Heart left ventricle (tissue), 16 donors: ENCODE data around the gene NNMT. TPM values are rescaled to one million over a fixed set of nuclear protein-coding genes. Genes with fewer than 3 reads are reported as not detected.

Source experiments
- ATAC-seq, 4 donors: fragments of 200-7000 bp; cut with Tn5 transposase; one replicate each; pipeline ENCODE4 v1.9.1; 2020 to 2022; ENCODE audit warnings: moderate library complexity in 4 of 4, mild to moderate bottlenecking in 3 of 4, moderate number of reproducible peaks in 1 of 4
- DNase-seq, 5 donors: peaks; one replicate each; pipeline ENCODE4 v3.0.0-alpha.2; 2020
- H3K27ac ChIP-seq, 12 donors: fragments of 200-600 bp; sonication (generic) in 4 of 12; one replicate each; pipeline versions ENCODE4 v1.5.0 to v1.8.0; 2016 to 2022; ENCODE audit warnings: mild to moderate bottlenecking in 2 of 12
- H3K27me3 ChIP-seq, 9 donors: fragments of 200-600 bp; sonication (generic) in 2 of 9; one replicate each; pipeline versions ENCODE4 v1.5.1 to v1.8.0; 2016 to 2022; ENCODE audit warnings: mild to moderate bottlenecking in 3 of 9
- H3K36me3 ChIP-seq, 9 donors: fragments of 200-600 bp; sonication (generic) in 2 of 9; one replicate each; pipeline versions ENCODE4 v1.5.0 to v1.8.0; 2018 to 2022; ENCODE audit warnings: mild to moderate bottlenecking in 2 of 9
- H3K4me1 ChIP-seq, 12 donors: fragments of 200-600 bp; sonication (generic) in 4 of 12; one replicate each; pipeline versions ENCODE4 v1.5.0 to v1.8.0; 2016 to 2022; ENCODE audit warnings: mild to moderate bottlenecking in 3 of 12
- H3K4me3 ChIP-seq, 12 donors: fragments of 200-600 bp; sonication (generic) in 4 of 12; one replicate each; pipeline versions ENCODE4 v1.5.0 to v1.8.0; 2017 to 2022; ENCODE audit warnings: mild to moderate bottlenecking in 9 of 12, moderate library complexity in 4 of 12
- H3K9me3 ChIP-seq, 12 donors: fragments of 200-600 bp; sonication (generic) in 4 of 12; one replicate each; pipeline versions ENCODE4 v1.5.0 to v1.8.0; 2016 to 2022; ENCODE audit warnings: mild to moderate bottlenecking in 1 of 12
- POLR2A ChIP-seq, 2 donors: fragments of 450-650 bp; IDR thresholded peaks; one replicate each; pipeline ENCODE4 v1.6.1; 2017; ENCODE audit warnings: antibody characterized with exemption in 2 of 2, mild to moderate bottlenecking in 2 of 2, moderate library complexity in 2 of 2
- WGBS, 4 donors: extraction: QIAGEN DNeasy Blood & Tissue Kit in 2 of 4; methylation state at CpG; one replicate each; pipeline versions ENCODE4 v1.1.5 to v1.1.7; 2013 to 2018; 5-methylcytosine and 5-hydroxymethylcytosine counted together
- intact Hi-C, 10 donors: fragments of 100-400 bp; cut with DNase I; formaldehyde crosslinking; loops; one replicate each; pipeline versions ENCODE4 v1.11.1 to v1.14.2; 2022
- polyA plus RNA-seq, 2 donors: library from polyadenylated mRNA; stranded (reverse); fragments of 200-250 nt; gene quantifications; one replicate each; pipeline ENCODE4 v1.2.3, GENCODE V29; 2013
- total RNA-seq, 9 donors: library from RNA; depleted of rRNA in 2 of 9; stranded (reverse); fragments of >200 nt in 2 of 9; fragmentation: NEBNext Ultra II Directional in 3 of 9; extraction: Animal tissue kit (Norgen Biotek cat#: 25700) in 3 of 9; gene quantifications; one replicate each; pipeline versions ENCODE4 v1.1.0 to v1.2.4, GENCODE V29; 2016 to 2023
- TF ChIP-seq, protein P1 (sequence below), 12 donors: fragments of 200-600 bp; sonication (generic) in 4 of 12; IDR thresholded peaks; one replicate each; pipeline versions ENCODE4 v1.5.0 to v1.8.0; 2018 to 2022; ENCODE audit warnings: antibody characterized with exemption in 12 of 12, mild to moderate bottlenecking in 5 of 12
- donor health status: ischemic (EF 13 %, LVEDD 7.1; RV severe dilation, severe dysfunction).
- donor health status: healthy with polysubstance abuse.
- donor health status: DM: no; HTN: yes; CAD: no.
- donor health status: DM: no; HTN: no; CAD: no.
- donor health status: ischemic (EF 25% LVEDD 6.9; RV normal size, moderate dysfunction).
- donor health status: ischemic (EF 25% LVEDD 5.7; RV mildly dilated, moderate dysfunction).
- donor health status: healthy.
- donor health status: DM: yes; HTN: yes; CAD: no.
- donor health status: ischemic (EF 35%, LVEDD 5.7; RV mildly dilated, moderate dysfunction).
- donor health status: nonischemic (EF 11% LVEDD 7.7; RV severe dilation, severe dysfunction).
- donor health status: DM: yes; HTN: yes; CAD: no.
- donor health status: PGD.
- donor health status: ischemic (EF 29% LVEDD 5.4; RV normal size, mild dysfunction).
- donor health status: nonischemic (EF 23%, LVEDD 6.1; RV moderate dilation, normal function).

The NNMT gene
- total and polyA plus RNA-seq, 11 donors = 12.4 to 146 (median 27.9) TPM

GRCh38 chr11:114342476-114342875 lies 46.3 kb downstream of the NNMT start:
- intact Hi-C loops = loop anchor here in 9 of 10 donors (5.0 to 10.0 kb wide), 12 partner anchors 52 to 1935 kb away; partner anchors contain the start of gene REXO2 (in 1 of the 9)
- WGBS, 4 donors = 87 to 98% (median 93%) methylated on average over 2 of the region's 2 CpGs
- H3K4me1 ChIP-seq = peaks cover 0 to 16% (median 7%) of the 10 kb centered on the region in 12 donors
- H3K4me3 ChIP-seq = no peak overlapping the region
- DNase-seq = no peak
- peaks cover 0 to 7% (median 0%) of the 10 kb centered on the region in 12 donors for H3K9me3 ChIP-seq
- no peaks in the 10 kb centered on the region for H3K27me3 ChIP-seq
- no peak for ATAC-seq
- H3K27ac ChIP-seq = no peak overlapping the region
- TF ChIP-seq POLR2A (IDR thresholded peaks at IDR 0.05) = no peak
- TF ChIP-seq, protein P1, sequence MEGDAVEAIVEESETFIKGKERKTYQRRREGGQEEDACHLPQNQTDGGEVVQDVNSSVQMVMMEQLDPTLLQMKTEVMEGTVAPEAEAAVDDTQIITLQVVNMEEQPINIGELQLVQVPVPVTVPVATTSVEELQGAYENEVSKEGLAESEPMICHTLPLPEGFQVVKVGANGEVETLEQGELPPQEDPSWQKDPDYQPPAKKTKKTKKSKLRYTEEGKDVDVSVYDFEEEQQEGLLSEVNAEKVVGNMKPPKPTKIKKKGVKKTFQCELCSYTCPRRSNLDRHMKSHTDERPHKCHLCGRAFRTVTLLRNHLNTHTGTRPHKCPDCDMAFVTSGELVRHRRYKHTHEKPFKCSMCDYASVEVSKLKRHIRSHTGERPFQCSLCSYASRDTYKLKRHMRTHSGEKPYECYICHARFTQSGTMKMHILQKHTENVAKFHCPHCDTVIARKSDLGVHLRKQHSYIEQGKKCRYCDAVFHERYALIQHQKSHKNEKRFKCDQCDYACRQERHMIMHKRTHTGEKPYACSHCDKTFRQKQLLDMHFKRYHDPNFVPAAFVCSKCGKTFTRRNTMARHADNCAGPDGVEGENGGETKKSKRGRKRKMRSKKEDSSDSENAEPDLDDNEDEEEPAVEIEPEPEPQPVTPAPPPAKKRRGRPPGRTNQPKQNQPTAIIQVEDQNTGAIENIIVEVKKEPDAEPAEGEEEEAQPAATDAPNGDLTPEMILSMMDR (IDR thresholded peaks at IDR 0.05) = no peak
- no peaks in the 10 kb centered on the region for H3K36me3 ChIP-seq

DNA sequence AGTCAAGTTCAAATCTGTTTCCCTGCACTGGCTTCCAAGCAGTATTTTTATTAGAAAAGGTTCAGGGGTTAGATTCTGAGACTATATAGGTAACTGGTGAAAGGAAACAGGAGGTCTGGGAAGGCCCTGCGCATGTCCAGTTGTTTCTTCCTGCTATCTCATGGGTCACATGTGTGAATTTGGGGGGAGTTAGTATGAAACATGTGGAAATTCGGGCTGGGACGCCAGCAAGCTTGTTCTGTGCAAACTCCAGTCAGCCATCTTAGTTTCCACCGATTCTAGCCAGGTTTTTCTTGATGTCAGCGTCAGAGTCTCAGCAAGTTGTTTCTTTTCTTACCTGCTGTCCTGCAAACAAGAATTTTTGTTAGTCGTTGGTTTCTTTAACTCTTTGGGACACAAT lies 46.8 kb downstream of the NNMT start:
- no peak for ATAC-seq
- WGBS, 4 donors = 85 to 87% (median 85%) methylated on average over 6 of the region's 6 CpGs
- Histone ChIP-seq H3K27ac (no peak overlapping the region), H3K4me3 (no peak overlapping the region), H3K4me1 (peaks cover 0 to 16% (median 7%) of the 10 kb centered on the region in 12 donors), H3K9me3 (peaks cover 0 to 7% (median 0%) of the 10 kb centered on the region in 12 donors), H3K27me3 (no peaks in the 10 kb centered on the region), H3K36me3 (no peaks in the 10 kb centered on the region)
- DNase-seq = no peak
- TF ChIP-seq, protein P1 (IDR thresholded peaks at IDR 0.05) = no peak
- TF ChIP-seq POLR2A (IDR thresholded peaks at IDR 0.05) = no peak
- intact Hi-C loops = loop anchor here in 9 of 10 donors (5.0 to 10.0 kb wide), 12 partner anchors 52 to 1934 kb away; partner anchors contain the start of gene REXO2 (in 1 of the 9)

DNA sequence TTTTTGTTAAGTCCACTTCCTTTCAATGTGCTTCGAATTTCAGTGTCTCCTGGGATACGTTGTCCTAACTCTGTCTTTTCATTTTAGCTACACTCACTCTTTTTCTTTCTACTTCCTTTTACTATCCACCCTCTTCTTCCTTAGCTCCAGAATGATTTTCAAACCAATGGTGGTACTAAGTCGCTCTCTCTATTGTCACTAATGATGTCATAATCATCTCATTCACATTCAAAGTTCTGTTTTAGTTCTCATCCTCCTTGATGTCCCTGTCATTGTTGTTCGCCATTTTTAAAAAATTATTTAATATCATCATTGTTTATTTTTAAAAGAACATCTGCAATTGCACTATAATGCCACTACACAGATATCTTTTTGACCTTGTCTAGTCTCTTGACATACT lies 47.3 kb downstream of the NNMT start:
- no peaks in the 10 kb centered on the region for H3K27me3 ChIP-seq
- WGBS, 4 donors = 71 to 79% (median 73%) methylated on average over 4 of the region's 4 CpGs

GRCh38 chr11:114344494-114344893 lies 48.3 kb downstream of the NNMT start:
- H3K4me1 ChIP-seq = peaks cover 0 to 16% (median 7%) of the 10 kb centered on the region in 12 donors
- DNase-seq (no peak), ATAC-seq (no peak)
- 66 to 76% (median 76%) methylated on average over 4 of the region's 4 CpGs for WGBS, 4 donors
- no peaks in the 10 kb centered on the region for H3K36me3 ChIP-seq
- no peaks in the 10 kb centered on the region for H3K27me3 ChIP-seq
- TF ChIP-seq, protein P1 (IDR thresholded peaks at IDR 0.05) = no peak
- no peak for TF ChIP-seq POLR2A (IDR thresholded peaks at IDR 0.05)
- peaks cover 0 to 7% (median 0%) of the 10 kb centered on the region in 12 donors for H3K9me3 ChIP-seq
- no peak overlapping the region for H3K4me3 ChIP-seq
- no peak overlapping the region for H3K27ac ChIP-seq
- intact Hi-C loops = loop anchor here in 9 of 10 donors (5.0 to 10.0 kb wide), 12 partner anchors 50 to 1933 kb away; partner anchors contain the start of gene REXO2 (in 1 of the 9)

More for the DNA sequence above, 47.3 kb downstream of the NNMT start:
- Histone ChIP-seq H3K4me3 (no peak overlapping the region), H3K4me1 (peaks cover 0 to 16% (median 7%) of the 10 kb centered on the region in 12 donors), H3K9me3 (peaks cover 0 to 7% (median 0%) of the 10 kb centered on the region in 12 donors), H3K36me3 (no peaks in the 10 kb centered on the region), H3K27ac (no peak overlapping the region)
- DNase-seq (no peak), ATAC-seq (no peak)
- TF ChIP-seq, protein P1 (IDR thresholded peaks at IDR 0.05) = no peak
- TF ChIP-seq POLR2A (IDR thresholded peaks at IDR 0.05) = no peak
- intact Hi-C loops = loop anchor here in 9 of 10 donors (5.0 to 10.0 kb wide), 12 partner anchors 51 to 1934 kb away; partner anchors contain the start of gene REXO2 (in 1 of the 9)
